PFSK-1 (cell line): ENCODE data around the gene TNRC6A.

ENCODE experiments used
- FOXP2 ChIP-seq: optimal IDR thresholded peaks from 2 replicates; pipeline ENCODE3; 2011; ENCODE audit warnings: borderline replicate concordance, control low read depth, inconsistent platforms; ENCODE audit not compliant: insufficient read depth; ENCODE audit errors: extremely low read length, extremely low read depth
- POLR2AphosphoS5 ChIP-seq: IDR thresholded peaks from 2 replicates; pipeline ENCODE4 v1.6.1; 2012; ENCODE audit warnings: low read depth, mild to moderate bottlenecking, control low read depth, low read length, moderate library complexity
- SIN3A ChIP-seq: IDR thresholded peaks from 2 replicates; pipeline ENCODE4 v1.6.1; 2012; ENCODE audit warnings: mild to moderate bottlenecking, low read length, moderate library complexity, borderline replicate concordance; ENCODE audit not compliant: insufficient read depth
- TAF1 ChIP-seq: IDR thresholded peaks from 2 replicates; pipeline ENCODE4 v1.6.1; 2012; ENCODE audit warnings: low read length, control low read depth, borderline replicate concordance; ENCODE audit not compliant: insufficient read depth
- TF ChIP-seq, protein P1 (sequence below), 2 experiments: IDR thresholded peaks; 2 replicates each; pipeline versions ENCODE4 v1.6.1 to v1.8.0; 2011 to 2012; ENCODE audit warnings: low read depth in 2 of 2, low read length in 2 of 2, control low read depth in 1 of 2, inconsistent platforms in 1 of 2, mild to moderate bottlenecking in 1 of 2, moderate library complexity in 1 of 2; ENCODE audit not compliant: insufficient read depth in 1 of 2

The TNRC6A gene

GRCh38 chr16:24738895-24739294 lies 9.4 kb downstream of the TNRC6A start:
- TF ChIP-seq SIN3A (no peak), FOXP2 (no peak), TAF1 (no peak), POLR2AphosphoS5 (no peak)
- TF ChIP-seq, protein P1, sequence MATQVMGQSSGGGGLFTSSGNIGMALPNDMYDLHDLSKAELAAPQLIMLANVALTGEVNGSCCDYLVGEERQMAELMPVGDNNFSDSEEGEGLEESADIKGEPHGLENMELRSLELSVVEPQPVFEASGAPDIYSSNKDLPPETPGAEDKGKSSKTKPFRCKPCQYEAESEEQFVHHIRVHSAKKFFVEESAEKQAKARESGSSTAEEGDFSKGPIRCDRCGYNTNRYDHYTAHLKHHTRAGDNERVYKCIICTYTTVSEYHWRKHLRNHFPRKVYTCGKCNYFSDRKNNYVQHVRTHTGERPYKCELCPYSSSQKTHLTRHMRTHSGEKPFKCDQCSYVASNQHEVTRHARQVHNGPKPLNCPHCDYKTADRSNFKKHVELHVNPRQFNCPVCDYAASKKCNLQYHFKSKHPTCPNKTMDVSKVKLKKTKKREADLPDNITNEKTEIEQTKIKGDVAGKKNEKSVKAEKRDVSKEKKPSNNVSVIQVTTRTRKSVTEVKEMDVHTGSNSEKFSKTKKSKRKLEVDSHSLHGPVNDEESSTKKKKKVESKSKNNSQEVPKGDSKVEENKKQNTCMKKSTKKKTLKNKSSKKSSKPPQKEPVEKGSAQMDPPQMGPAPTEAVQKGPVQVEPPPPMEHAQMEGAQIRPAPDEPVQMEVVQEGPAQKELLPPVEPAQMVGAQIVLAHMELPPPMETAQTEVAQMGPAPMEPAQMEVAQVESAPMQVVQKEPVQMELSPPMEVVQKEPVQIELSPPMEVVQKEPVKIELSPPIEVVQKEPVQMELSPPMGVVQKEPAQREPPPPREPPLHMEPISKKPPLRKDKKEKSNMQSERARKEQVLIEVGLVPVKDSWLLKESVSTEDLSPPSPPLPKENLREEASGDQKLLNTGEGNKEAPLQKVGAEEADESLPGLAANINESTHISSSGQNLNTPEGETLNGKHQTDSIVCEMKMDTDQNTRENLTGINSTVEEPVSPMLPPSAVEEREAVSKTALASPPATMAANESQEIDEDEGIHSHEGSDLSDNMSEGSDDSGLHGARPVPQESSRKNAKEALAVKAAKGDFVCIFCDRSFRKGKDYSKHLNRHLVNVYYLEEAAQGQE (IDR thresholded peaks at IDR 0.05; ENCODE audit: insufficient read depth in 1 of 2, low read depth in 2 of 2, low read length in 2 of 2), result no peak

- TF ChIP-seq TAF1 (no peak), SIN3A (no peak), FOXP2 (no peak), POLR2AphosphoS5 (no peak)
- TF ChIP-seq, protein P1 (IDR thresholded peaks at IDR 0.05; ENCODE audit: insufficient read depth in 1 of 2, low read depth in 2 of 2, low read length in 2 of 2), result no peak
Measured at GRCh38 chr16:24741862-24742261, 12.4 kb downstream of the TNRC6A start.

DNA sequence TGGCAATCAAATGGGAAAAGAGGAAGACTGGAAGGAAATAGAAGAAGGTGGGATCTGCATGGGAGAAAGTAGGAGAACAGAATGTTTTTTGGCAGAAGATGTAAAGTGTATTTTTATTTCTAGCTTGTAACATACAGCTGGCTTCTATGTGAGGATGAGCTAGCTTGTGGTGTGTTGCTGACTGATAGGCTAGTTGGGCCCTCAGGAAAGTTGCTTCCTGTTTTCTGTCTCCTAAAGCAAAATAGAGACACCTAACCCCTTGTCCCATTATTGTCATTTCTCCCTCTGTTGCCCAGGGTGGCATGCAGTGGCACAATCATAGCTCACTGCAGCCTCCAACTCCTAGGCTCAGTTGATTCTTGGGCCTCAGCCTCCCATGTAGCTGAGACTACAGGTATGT lies 15.9 kb downstream of the TNRC6A start:
- TF ChIP-seq, protein P1 (IDR thresholded peaks at IDR 0.05; ENCODE audit: insufficient read depth in 1 of 2, low read depth in 2 of 2, low read length in 2 of 2), result no peak
- TF ChIP-seq FOXP2 (no peak), SIN3A (no peak), TAF1 (no peak), POLR2AphosphoS5 (no peak)

GRCh38 chr16:24745791-24746190 lies 16.3 kb downstream of the TNRC6A start:
- TF ChIP-seq SIN3A, result no peak
- TF ChIP-seq FOXP2, result no peak
- TF ChIP-seq, protein P1 (IDR thresholded peaks at IDR 0.05; ENCODE audit: insufficient read depth in 1 of 2, low read depth in 2 of 2, low read length in 2 of 2), result no peak
- TF ChIP-seq TAF1, result no peak
- no peak for TF ChIP-seq POLR2AphosphoS5

- TF ChIP-seq TAF1 (no peak), FOXP2 (no peak), SIN3A (no peak), POLR2AphosphoS5 (no peak)
- TF ChIP-seq, protein P1 (IDR thresholded peaks at IDR 0.05; ENCODE audit: insufficient read depth in 1 of 2, low read depth in 2 of 2, low read length in 2 of 2), result no peak
Measured at GRCh38 chr16:24747441-24747840, 18.0 kb downstream of the TNRC6A start.
